Caco-2 (cell line): Measurements from ENCODE around the gene RAD50. TPM values are rescaled to one million over a fixed set of nuclear protein-coding genes. Genes with fewer than 3 reads are reported as not detected.
"Not testable (repeated sequence)": the region's sequence is repeated elsewhere in the genome, so short reads cannot be mapped to it uniquely, and the experiment has no call there.

Experiments
- BruUV-seq: library from RNA; stranded (reverse); fragments of 400-500 nt; replicated peaks from 2 replicates; lab custom pipeline; 2021; lab: Mats Ljungman, UMichigan
- CTCF ChIA-PET: fragments of 300-600 bp; sonication (Branson Sonifier 250); formaldehyde crosslinking; loops from one replicate; lab custom pipeline; 2022; ENCODE audit warnings: antibody characterized with exemption; lab: Charles Lee
- POLR2A ChIA-PET: fragments of 300-600 bp; sonication (Branson Sonifier 250); formaldehyde crosslinking; loops from one replicate; lab custom pipeline; 2022; ENCODE audit warnings: antibody characterized with exemption; lab: Charles Lee
- DNase-seq, 2 experiments: peaks; one replicate each; pipeline versions ENCODE4 v3.0.0 to v3.0.0-alpha.2; 2020 to 2022
- H3K27me3 ChIP-seq: replicated peaks from 2 replicates; pipeline ENCODE4 v1.6.0; 2011; ENCODE audit warnings: low read length; ENCODE audit not compliant: control insufficient read depth, insufficient read depth
- H3K36me3 ChIP-seq: 2 replicates; pipeline ENCODE4 v1.5.1; 2011; ENCODE audit warnings: low read length; ENCODE audit not compliant: control insufficient read depth, insufficient read depth
- H3K4me1 ChIP-seq: fragments of 250-450 bp; sonication (Bioruptor Pico); 2 replicates; pipeline ENCODE4 v1.5.1; 2020; ENCODE audit warnings: mild to moderate bottlenecking
- H3K4me3 ChIP-seq: 2 replicates; pipeline ENCODE4 v1.5.1; 2011; ENCODE audit warnings: low read depth, mild to moderate bottlenecking, control low read depth, low read length
- H3K9me3 ChIP-seq: fragments of 250-450 bp; sonication (Bioruptor Pico); 2 replicates; pipeline ENCODE4 v1.5.1; 2020; ENCODE audit warnings: mild to moderate bottlenecking, moderate library complexity
- H3K27ac Mint-ChIP-seq: one replicate; pipeline ENCODE4 v1.8.0; 2022; ENCODE audit warnings: mixed read lengths; ENCODE audit not compliant: unreplicated experiment
- H3K27me3 Mint-ChIP-seq: one replicate; pipeline ENCODE4 v1.8.0; 2022; ENCODE audit warnings: mixed read lengths; ENCODE audit not compliant: insufficient read depth, unreplicated experiment
- H3K36me3 Mint-ChIP-seq: one replicate; pipeline ENCODE4 v1.8.0; 2022; ENCODE audit warnings: mild to moderate bottlenecking, mixed read lengths; ENCODE audit not compliant: insufficient read depth, unreplicated experiment
- H3K4me1 Mint-ChIP-seq: one replicate; pipeline ENCODE4 v1.8.0; 2022; ENCODE audit warnings: low read depth, mixed read lengths; ENCODE audit not compliant: unreplicated experiment
- H3K4me3 Mint-ChIP-seq: one replicate; pipeline ENCODE4 v1.8.0; 2022; ENCODE audit warnings: mild to moderate bottlenecking, moderate library complexity, mixed read lengths; ENCODE audit not compliant: unreplicated experiment
- H3K9me3 Mint-ChIP-seq: one replicate; pipeline ENCODE4 v1.8.0; 2022; ENCODE audit warnings: mixed read lengths; ENCODE audit not compliant: unreplicated experiment
- intact Hi-C: fragments of 100-400 bp; cut with micrococcal nuclease; formaldehyde crosslinking; loops from one replicate; pipeline ENCODE4 v1.10.0; 2022; ENCODE audit not compliant: unreplicated experiment
- total RNA-seq: library from RNA; stranded (reverse); gene quantifications from 2 replicates; pipeline ENCODE4 v1.2.3, GENCODE V29; 2022
- TF ChIP-seq, protein P1 (sequence below), 2 experiments: fragments of 200-600 bp in 1 of 2; IDR thresholded peaks; 1 replicate in 1 of 2; 2 replicates in 1 of 2; pipeline versions ENCODE4 v1.5.1 to v1.8.0; 2011 to 2022; ENCODE audit warnings: antibody characterized with exemption in 1 of 2, control low read depth in 1 of 2, inconsistent platforms in 1 of 2, low read depth in 1 of 2, low read length in 1 of 2, mild to moderate bottlenecking in 1 of 2, moderate library complexity in 1 of 2; ENCODE audit not compliant: insufficient read depth in 1 of 2, severe bottlenecking in 1 of 2, unreplicated experiment in 1 of 2

The RAD50 gene
- total RNA-seq, 1 experiment from 2014 or later: 53.2 TPM

DNA sequence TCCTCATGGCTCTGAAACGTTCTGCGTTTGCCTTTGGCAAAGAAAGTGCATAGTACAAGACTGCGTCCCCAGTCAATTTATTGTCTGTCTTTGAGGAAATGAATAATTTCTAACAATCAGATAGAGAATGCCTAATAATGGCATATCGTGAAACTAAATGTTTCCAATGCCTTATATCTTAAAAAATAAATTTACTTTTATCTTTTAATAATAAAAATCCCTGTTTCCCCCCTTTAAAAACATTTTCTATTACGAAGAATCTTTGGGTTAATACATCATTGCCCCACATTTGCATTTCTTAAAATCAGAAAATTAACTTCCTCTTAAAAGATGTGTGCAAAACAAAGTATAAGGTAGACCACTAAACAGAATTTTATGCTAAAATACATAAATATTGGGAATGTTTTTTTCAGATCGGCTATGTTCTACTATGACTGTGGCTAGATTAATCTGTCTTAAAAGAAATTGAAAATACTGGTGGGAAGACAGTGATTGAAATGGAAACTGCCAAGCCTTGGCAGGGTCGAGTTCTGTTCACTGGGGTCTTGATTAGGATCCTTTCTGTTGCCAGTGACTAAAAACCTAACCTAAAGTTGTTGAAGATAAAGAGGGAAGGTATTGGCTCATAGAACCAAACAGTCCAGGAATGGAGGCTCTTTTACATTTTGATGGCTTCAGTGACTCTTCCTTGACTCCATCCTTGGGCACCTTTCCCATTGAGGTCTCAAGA lies 13.1 kb upstream of the RAD50 start, which contains the start of gene IL5:
Gene IL5, minus strand, starts transcription at position 51 of the 730 bp plus-strand sequence. Its CDS starts 44 bp downstream, at position 7.
- no peak within 1 kb of the TSS for H3K27ac Mint-ChIP-seq
- H3K9me3 Mint-ChIP-seq: no peaks in the 10 kb centered on the region
- H3K4me3 Mint-ChIP-seq: no peak within 1 kb of the TSS
- Histone ChIP-seq H3K4me1 (no peaks in the 10 kb centered on the region), H3K27me3 (no peaks in the 10 kb centered on the region), H3K9me3 (no peaks in the 10 kb centered on the region), H3K36me3 (no peaks in the 10 kb centered on the region), H3K4me3 (no peak within 1 kb of the TSS)
- ChIA-PET CTCF (no interaction called here), POLR2A (no interaction called here)
- intact Hi-C loops: no loop called here
- H3K4me1 Mint-ChIP-seq: no peaks in the 10 kb centered on the region
- H3K36me3 Mint-ChIP-seq: no peaks in the 10 kb centered on the region
- DNase-seq: no peak
- BruUV-seq: no TSS peak
- peaks cover 3% of the 10 kb centered on the region for H3K27me3 Mint-ChIP-seq
- TF ChIP-seq, protein P1, sequence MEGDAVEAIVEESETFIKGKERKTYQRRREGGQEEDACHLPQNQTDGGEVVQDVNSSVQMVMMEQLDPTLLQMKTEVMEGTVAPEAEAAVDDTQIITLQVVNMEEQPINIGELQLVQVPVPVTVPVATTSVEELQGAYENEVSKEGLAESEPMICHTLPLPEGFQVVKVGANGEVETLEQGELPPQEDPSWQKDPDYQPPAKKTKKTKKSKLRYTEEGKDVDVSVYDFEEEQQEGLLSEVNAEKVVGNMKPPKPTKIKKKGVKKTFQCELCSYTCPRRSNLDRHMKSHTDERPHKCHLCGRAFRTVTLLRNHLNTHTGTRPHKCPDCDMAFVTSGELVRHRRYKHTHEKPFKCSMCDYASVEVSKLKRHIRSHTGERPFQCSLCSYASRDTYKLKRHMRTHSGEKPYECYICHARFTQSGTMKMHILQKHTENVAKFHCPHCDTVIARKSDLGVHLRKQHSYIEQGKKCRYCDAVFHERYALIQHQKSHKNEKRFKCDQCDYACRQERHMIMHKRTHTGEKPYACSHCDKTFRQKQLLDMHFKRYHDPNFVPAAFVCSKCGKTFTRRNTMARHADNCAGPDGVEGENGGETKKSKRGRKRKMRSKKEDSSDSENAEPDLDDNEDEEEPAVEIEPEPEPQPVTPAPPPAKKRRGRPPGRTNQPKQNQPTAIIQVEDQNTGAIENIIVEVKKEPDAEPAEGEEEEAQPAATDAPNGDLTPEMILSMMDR (IDR thresholded peaks at IDR 0.05; ENCODE audit: insufficient read depth in 1 of 2, low read depth in 1 of 2, low read length in 1 of 2, severe bottlenecking in 1 of 2, unreplicated experiment in 1 of 2): no peak

DNA sequence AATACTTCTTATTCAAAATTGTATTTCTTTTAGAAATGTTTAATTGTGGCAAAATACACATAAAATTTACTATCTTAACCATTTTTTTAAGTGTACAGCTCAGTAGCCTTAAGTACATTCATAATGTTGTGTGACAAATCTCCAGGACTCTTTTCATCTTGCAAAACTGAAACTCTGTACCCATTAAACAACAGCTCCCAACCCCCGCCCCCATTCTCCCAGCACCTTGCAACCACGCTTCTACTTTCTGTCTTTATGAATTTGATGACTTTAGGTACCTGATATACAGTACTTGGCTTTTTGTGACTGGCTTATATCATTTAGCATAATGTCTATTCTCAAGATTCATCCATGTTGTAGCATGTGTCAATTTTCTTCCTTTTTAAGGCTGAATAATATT lies 10.7 kb upstream of the RAD50 start:
- BruUV-seq: no TSS peak
- H3K27me3 Mint-ChIP-seq: peaks cover 5% of the 10 kb centered on the region
- no peak overlapping the region for H3K4me3 Mint-ChIP-seq
- no peaks in the 10 kb centered on the region for H3K36me3 Mint-ChIP-seq
- ChIA-PET CTCF (no interaction called here), POLR2A (no interaction called here)
- Histone ChIP-seq H3K36me3 (no peaks in the 10 kb centered on the region), H3K4me3 (no peak overlapping the region), H3K4me1 (no peaks in the 10 kb centered on the region), H3K27me3 (no peaks in the 10 kb centered on the region), H3K9me3 (no peaks in the 10 kb centered on the region)
- no peak for DNase-seq
- intact Hi-C loops: no loop called here
- H3K9me3 Mint-ChIP-seq: no peaks in the 10 kb centered on the region
- H3K4me1 Mint-ChIP-seq: no peaks in the 10 kb centered on the region
- TF ChIP-seq, protein P1 (IDR thresholded peaks at IDR 0.05; ENCODE audit: insufficient read depth in 1 of 2, low read depth in 1 of 2, low read length in 1 of 2, severe bottlenecking in 1 of 2, unreplicated experiment in 1 of 2): no peak
- no peak overlapping the region for H3K27ac Mint-ChIP-seq

DNA sequence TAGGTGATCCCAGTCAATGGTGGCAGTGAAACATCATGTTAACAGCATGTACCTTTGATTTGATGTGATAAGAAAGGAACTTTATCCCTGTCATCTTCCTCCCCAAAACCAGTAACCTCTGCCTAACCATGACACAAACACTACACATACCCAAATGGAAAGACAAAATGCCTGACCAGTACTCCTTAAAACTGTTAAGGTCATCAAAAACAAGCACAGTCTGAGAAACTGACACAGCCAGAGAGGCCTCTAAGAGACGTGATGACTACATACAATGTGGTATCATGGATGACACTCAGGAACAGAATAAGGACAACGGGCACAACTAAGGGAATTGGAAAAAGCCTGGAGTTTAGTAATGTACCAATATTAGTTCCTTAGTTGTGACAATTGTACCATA lies 9.5 kb upstream of the RAD50 start:
- H3K4me1 Mint-ChIP-seq: no peaks in the 10 kb centered on the region
- peaks cover 5% of the 10 kb centered on the region for H3K27me3 Mint-ChIP-seq
- H3K36me3 Mint-ChIP-seq: no peaks in the 10 kb centered on the region
- Histone ChIP-seq H3K36me3 (no peaks in the 10 kb centered on the region), H3K4me3 (no peak overlapping the region), H3K27me3 (no peaks in the 10 kb centered on the region), H3K9me3 (no peaks in the 10 kb centered on the region), H3K4me1 (no peaks in the 10 kb centered on the region)
- TF ChIP-seq, protein P1 (IDR thresholded peaks at IDR 0.05; ENCODE audit: insufficient read depth in 1 of 2, low read depth in 1 of 2, low read length in 1 of 2, severe bottlenecking in 1 of 2, unreplicated experiment in 1 of 2): no peak
- no peak overlapping the region for H3K27ac Mint-ChIP-seq
- ChIA-PET POLR2A (no interaction called here), CTCF (no interaction called here)
- intact Hi-C loops: no loop called here
- BruUV-seq: no TSS peak
- no peaks in the 10 kb centered on the region for H3K9me3 Mint-ChIP-seq
- H3K4me3 Mint-ChIP-seq: no peak overlapping the region
- DNase-seq: no peak

DNA sequence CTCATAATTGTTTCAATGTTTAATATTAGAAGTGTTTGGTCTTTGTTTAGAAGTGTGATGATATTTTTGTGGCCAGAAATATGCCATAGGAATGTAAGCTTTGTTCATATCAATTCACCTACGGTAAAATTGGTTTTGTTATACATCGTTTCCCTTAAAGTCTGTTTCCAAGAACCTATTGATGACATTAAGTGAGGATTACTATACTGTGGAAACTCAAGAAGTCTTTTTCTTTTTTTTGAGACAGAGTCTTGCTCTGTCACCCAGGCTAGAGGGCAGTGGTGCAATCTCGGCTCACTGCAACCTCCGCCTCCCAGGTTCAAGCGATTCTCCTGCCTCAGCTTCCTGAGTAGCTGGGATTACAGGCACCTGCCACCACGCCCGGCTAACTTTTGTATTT lies 7.9 kb upstream of the RAD50 start:
- BruUV-seq, H3K9me3 Mint-ChIP-seq, H3K27me3 Mint-ChIP-seq, H3K27ac Mint-ChIP-seq, intact Hi-C loops, POLR2A ChIA-PET, H3K36me3 ChIP-seq, H3K4me1 ChIP-seq, H3K4me3 ChIP-seq, H3K36me3 Mint-ChIP-seq, H3K4me1 Mint-ChIP-seq, DNase-seq, H3K27me3 ChIP-seq, H3K9me3 ChIP-seq, H3K4me3 Mint-ChIP-seq: not testable (repeated sequence)
- CTCF ChIA-PET: interaction anchor here (1.3 kb wide), 1 partner anchor 22 kb away, joined by 4 read pairs; no protein-coding TSS in a partner anchor
